ENCODE data around the gene PPP3CA.
A peak's percentile ranks its signal among the peaks of the same experiment; 100 is the strongest.

The PPP3CA gene

GRCh38 chr4:101329592-101329991 lies 17.7 kb downstream of the PPP3CA start:
- DNase-seq, result no peak

GRCh38 chr4:101328063-101328602 lies 19.2 kb downstream of the PPP3CA start:
- peak; percentile 60 for DNase-seq

GRCh38 chr4:101326576-101326975 lies 20.8 kb downstream of the PPP3CA start:
- DNase-seq, result no peak

DNA sequence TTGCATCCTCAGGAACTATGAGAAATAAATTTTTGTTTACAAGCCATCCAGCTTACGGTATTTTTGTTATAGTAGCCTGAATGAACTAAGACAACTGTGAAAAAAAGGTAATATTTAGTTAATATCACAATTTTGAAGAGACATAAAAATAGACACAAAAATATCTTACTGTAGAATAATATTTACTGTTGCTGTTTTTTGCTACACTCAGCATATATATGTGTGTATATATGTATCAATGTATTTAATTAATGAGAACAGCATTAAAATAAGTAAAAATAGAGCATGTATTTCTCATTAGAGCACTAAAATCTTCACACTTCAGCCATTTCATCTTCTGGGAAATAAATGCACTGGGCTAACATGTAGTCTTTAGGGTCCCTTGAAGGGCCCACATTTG lies 24.6 kb downstream of the PPP3CA start:
- DNase-seq, result no peak

DNA sequence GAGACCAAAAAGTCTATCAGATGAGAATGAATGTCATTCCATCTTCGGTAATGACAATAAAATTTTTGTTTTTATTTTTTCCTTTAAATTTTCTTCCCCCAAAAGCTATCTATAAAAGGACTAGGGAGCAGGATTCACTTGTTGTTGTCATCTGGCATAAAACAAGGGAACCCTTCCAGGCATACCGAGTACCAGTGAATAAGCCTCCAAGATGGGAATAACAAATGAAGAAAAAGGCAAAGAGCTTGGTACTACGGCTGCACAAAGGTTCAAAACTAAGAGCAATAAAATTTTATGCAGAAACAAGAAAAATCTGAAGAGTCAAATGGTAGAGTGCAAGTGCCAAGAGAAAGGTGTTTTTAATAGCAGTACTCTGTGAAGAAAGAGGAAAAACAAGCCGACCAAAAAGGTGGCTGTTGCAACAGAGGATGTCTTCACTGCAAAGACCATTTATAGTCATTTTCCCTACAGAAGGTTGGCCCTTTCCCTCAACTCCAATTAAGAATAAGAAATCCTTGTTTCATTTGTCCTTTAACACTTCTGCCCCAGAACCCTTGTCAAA lies 25.8 kb downstream of the PPP3CA start:
- DNase-seq, result no peak

DNA sequence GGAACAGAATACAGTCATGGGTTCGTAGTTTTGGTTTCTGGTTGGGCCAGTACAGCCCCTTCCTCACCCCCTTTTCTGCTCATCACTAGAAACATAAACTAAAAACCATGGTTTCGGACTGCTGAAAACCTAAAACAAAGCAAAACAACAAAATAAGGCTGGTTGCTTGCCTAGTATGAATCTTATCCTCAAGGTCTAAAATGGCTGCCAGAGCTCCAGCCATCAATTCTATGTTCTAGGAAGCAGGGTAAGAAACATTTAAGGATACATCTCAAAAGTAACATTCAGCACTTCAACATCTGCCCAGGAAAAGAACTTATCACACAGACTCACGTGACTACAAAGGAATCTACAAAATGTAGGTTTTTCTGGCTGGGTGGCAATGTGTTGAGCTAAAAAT lies 31.5 kb downstream of the PPP3CA start:
- no peak for DNase-seq

DNA sequence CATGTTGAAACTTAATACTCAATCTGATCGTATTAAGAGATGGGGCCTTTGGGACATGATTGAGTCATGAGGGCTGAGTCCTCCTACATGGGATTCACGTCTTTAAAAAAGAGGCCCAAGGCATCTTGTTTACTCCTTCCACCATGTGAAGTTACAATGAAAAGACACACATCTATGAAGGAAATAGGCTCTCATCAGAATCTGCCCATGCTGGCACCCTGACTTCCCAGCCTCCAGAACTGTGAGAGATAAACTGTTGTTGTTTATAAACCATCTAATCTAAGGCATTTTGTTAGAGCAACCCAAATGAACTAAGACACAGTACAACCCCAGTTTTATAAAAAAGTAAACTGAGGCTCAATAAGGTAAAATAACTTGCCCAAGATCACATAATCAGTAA lies 32.3 kb downstream of the PPP3CA start:
- no peak for DNase-seq

- DNase-seq, result no peak
Measured at GRCh38 chr4:101309925-101310324, 37.4 kb downstream of the PPP3CA start.

- no peak for DNase-seq
Measured at GRCh38 chr4:101307899-101308298, 39.4 kb downstream of the PPP3CA start.

- DNase-seq, result no peak
Measured at GRCh38 chr4:101306764-101307615, 40.3 kb downstream of the PPP3CA start.

DNA sequence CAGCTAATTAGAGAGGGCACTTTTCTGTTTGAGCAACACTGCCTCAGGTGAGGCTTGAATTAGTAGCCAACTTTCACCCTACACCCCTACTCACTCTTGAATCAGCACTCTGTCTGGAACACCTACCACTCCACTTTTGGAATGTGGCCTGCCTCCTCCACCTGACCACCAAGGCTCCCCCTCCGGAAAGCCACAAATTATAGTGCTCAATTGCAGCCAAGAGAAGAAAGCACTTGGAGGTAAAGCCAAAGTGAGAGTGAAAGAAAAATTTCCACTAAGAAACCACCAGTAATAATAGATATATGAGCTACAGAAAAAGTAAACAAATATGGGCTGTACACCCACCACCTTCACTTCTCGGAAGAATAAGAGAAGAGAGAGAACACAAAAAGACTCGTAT lies 41.1 kb downstream of the PPP3CA start:
- no peak for DNase-seq

DNA sequence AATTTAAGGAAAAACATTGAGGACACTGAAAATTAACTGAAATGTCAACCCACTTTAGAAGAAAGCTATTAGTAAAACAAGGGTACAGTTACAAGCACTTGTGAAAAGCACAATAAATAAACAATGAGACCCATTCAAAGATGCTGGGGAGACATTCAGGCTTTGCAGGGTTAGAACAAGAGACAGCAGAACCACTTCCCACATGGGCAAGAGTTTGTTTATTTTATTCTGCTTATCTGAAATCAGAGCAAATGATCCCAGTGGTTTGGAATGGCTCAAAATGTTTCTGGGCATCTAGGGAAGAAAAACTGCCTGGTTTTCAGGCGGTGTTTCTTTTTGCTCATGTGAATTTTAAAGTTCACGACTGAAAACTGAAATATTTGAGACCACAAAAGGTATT lies 42.4 kb downstream of the PPP3CA start:
- no peak for DNase-seq

- DNase-seq, result no peak
Measured at GRCh38 chr4:101299899-101300540, 47.3 kb downstream of the PPP3CA start.

DNA sequence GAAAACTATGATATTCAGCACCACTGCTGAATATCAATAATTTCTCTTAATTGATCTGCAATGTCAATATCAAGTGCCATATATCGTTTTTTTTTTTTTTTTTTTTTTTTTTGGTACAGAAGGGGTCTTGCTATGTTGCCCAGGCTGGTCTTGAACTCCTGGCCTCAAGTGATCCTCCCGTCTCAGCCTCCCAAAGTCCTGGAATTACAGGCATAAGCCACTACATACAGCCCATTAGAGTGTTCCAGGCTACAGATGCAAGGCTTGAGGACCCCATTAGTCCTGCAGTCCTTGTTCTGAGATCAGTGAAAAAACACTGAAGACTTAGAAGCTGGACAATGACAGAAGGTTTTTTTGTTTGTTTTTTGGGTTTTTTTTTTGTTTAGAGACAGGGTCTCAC lies 48.3 kb downstream of the PPP3CA start:
- DNase-seq, result no peak

DNA sequence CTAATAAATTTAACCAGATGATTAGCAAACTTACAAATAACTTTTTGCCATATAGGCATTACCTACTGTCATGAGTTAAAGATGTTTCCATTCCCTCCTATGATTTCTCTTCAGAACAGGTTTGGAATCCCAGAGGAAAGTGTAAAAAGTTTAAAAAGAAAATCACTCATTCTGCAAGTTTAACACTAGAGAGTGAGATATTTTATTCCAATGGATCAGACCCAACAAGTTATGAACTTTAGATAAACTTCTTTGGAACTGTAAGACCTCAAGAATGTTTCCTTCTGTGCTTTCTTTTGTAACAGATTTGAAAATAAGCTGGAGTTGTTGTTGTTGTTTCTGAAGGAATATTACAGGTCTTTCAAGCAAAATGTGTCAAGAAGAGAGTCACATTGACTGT lies 51.6 kb downstream of the PPP3CA start:
- no peak for DNase-seq

- no peak for DNase-seq
Measured at GRCh38 chr4:101294597-101294996, 52.7 kb downstream of the PPP3CA start.

GRCh38 chr4:101292901-101293300 lies 54.4 kb downstream of the PPP3CA start:
- DNase-seq, result no peak

GRCh38 chr4:101292214-101292613 lies 55.1 kb downstream of the PPP3CA start:
- DNase-seq, result no peak

GRCh38 chr4:101291198-101291597 lies 56.1 kb downstream of the PPP3CA start:
- no peak for DNase-seq

DNA sequence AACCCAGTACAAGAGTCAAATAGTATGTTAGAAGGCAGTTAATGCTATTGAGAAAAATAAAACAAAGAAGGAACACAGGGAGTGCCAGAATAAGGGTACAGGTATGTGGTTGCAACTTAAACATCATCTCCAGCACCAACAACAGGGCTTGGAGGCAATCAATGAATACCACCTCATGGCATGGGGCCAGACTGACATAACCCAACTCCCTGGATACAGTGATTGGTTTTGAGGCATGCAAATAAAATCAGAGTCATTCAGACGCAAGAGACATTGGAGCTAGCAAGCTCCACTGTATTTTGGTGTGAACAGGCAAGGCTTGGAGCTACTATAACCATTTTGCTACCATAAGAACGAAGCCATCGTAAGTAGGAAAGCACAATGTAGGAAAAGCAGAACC lies 56.7 kb downstream of the PPP3CA start:
- no peak for DNase-seq

DNA sequence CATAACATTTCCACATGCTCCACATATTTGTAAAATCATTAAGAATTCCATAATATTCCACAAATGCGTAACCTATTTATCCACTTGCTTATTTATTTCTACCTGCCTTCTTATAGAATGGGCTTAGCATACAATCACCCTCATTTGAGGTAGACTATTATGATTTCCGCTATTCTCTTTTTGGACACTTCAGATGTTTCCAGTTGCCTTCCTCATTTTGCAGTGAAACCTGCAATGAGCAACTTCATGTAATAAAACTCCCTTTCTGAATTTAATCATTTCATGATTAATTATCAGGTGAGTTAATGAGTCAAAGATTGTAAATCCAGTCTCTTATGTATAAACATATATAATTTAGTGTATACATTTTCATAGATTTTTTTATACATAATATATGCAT lies 58.0 kb downstream of the PPP3CA start:
- DNase-seq, result no peak

DNA sequence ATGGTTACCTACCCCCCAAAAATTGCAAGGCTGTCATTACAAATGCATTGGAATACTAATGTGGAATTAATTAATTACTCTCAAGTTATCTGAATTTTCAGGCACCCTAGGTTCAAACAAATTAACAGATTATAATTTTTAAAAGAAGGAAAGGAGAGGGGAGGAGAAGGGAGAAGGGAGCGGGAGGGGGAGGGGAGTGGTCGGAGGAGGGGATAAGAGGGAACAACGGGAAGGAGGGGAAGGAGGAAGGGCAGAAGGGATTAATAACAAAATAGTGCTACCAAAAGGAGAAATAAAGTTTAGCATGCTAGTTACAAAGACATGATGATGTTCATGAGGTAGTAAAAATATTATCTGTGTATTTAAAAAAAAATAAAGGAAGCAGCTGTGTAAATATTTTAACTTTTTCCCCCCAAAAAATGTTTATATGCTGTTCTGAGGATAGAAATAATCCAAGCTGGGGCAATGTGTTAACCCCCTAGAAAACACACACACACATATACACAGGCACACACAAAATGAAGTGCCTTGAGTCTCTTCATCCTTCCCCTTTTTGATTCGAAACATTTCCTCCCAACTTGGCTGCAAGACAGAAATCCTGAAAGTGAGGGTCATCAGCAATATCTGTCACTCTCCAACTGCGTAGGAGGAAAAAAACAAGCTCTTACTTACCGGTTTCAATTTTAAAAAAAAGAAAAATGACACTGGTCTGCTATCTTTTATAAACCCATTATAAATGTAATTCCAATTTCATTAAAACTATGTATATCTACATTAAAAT lies 58.8 kb downstream of the PPP3CA start:
- no peak for DNase-seq

- no peak for DNase-seq
Measured at GRCh38 chr4:101287324-101287723, 60.0 kb downstream of the PPP3CA start.

Measured in CD4-positive, alpha-beta T cell treated with Interleukin-21 for 1 hour (primary cell).